Fibroblast of villous mesenchyme (primary cell): ENCODE measurements around the gene AZIN2. TPM values are rescaled to one million over a fixed set of nuclear protein-coding genes. Genes with fewer than 3 reads are reported as not detected.

Experiments
- DNase-seq: peaks from one replicate; pipeline ENCODE4 v3.0.0-alpha.2; 2010; ENCODE audit warnings: low read depth
- H3K4me3 ChIP-seq: 2 replicates; pipeline ENCODE4 v1.5.1; 2011; ENCODE audit warnings: low read depth, mild to moderate bottlenecking, low read length
- total RNA-seq: library from RNA; depleted of rRNA; stranded (reverse); fragments of >200 nt; gene quantifications from 2 replicates; pipeline ENCODE4 v1.2.3, GENCODE V29; 2012
- TF ChIP-seq, protein P1 (sequence below): IDR thresholded peaks from 2 replicates; pipeline ENCODE4 v1.5.1; 2012; ENCODE audit warnings: low read depth, mild to moderate bottlenecking, low read length; ENCODE audit not compliant: insufficient read depth

Gene AZIN2
- total RNA-seq, 1 donor = 2.6 TPM

DNA sequence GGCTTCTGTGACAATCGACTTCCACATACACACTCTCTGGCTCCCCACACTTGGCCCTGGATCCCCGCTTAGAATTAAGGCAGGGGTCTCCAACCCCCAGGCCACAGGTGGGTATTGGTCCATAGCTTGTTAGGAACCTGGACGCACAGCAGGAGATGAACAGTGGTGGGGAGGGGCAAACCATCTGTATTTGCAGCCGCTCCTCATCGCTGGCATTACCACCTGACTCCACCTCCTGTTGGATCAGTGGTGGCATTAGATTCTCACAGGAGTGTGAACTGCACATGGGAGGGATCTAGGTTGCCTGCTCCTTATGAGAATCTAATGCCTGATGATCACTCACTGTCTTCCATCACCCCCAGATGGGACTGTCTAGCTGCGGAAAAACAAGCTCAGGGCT is 84.9 kb downstream of the AZIN2 start:
- DNase-seq = no peak
- TF ChIP-seq, protein P1, sequence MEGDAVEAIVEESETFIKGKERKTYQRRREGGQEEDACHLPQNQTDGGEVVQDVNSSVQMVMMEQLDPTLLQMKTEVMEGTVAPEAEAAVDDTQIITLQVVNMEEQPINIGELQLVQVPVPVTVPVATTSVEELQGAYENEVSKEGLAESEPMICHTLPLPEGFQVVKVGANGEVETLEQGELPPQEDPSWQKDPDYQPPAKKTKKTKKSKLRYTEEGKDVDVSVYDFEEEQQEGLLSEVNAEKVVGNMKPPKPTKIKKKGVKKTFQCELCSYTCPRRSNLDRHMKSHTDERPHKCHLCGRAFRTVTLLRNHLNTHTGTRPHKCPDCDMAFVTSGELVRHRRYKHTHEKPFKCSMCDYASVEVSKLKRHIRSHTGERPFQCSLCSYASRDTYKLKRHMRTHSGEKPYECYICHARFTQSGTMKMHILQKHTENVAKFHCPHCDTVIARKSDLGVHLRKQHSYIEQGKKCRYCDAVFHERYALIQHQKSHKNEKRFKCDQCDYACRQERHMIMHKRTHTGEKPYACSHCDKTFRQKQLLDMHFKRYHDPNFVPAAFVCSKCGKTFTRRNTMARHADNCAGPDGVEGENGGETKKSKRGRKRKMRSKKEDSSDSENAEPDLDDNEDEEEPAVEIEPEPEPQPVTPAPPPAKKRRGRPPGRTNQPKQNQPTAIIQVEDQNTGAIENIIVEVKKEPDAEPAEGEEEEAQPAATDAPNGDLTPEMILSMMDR = no peak
- no peak overlapping the region for H3K4me3 ChIP-seq

DNA sequence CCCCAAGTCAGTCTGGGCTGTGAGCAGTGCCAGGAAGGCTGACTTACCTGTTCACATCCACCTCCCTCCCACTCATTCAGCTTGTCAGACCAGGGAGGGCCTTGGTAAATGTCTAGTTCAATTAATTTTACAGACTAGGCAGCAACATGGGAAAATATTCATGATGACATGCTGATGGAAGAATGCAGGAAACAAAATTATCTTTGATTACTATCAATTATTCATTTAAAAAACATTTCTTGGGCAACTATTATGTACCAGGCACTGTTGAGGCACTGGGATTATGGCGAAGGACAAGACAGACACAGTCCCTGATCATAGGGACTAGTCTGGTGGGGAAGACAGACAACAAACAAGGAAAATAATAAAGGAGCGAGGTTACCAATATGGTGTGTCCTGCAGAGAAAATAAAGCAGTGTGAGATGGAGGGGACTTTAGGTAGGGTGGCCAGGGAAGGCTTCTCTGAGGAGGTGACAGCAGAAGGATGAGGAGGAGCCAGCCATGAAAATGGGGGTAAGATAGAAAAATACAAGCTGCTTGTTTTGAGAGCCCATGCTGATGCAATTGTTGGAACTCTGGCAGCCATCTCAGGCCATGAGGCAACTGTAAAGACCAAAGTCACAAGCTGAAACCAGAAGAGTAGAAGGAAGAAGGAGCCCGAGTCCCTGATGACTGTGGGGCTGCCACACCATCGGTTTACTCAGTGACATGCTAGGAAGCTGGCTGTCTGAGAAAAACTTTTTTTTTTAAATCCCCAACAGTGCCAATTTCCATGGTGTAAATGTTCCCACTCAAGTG is 86.9 kb downstream of the AZIN2 start:
- TF ChIP-seq, protein P1 = no peak
- no peak overlapping the region for H3K4me3 ChIP-seq
- DNase-seq = no peak

DNA sequence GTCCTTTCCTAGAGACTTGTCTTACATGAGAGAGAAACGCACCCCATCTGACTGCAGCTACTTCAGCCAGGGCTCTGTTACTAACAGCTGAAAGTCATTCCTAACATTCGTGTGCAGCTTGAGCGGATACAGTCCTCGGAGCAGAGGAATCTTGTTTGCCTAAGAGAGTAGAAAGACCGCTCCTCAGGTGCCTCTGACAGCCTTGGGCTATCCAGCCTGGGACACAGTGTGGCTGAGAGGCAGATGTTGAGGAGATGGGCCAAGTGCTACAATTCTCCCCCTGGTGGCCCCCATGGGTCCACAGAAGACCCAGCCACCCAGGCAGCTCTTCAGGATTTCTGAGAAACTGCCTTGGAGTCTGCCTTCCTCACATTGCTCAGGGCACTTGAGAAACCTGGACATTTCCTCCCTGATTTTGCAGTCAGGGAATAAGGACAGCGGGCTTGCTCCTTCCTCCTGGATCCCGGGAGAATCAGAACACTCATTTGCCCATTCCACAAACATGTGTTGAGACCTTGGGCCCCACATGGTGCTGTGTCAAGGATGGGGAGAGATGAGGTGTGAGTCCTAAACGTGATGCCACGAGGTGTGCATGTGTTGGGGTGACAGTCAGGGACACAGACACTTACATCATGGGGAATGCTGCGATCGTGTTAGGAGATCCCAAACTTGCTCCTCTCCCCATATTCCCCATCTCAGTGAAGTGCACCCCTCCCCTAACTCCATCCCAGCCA is 87.8 kb downstream of the AZIN2 start:
- DNase-seq = no peak
- TF ChIP-seq, protein P1 = no peak
- no peak overlapping the region for H3K4me3 ChIP-seq

DNA sequence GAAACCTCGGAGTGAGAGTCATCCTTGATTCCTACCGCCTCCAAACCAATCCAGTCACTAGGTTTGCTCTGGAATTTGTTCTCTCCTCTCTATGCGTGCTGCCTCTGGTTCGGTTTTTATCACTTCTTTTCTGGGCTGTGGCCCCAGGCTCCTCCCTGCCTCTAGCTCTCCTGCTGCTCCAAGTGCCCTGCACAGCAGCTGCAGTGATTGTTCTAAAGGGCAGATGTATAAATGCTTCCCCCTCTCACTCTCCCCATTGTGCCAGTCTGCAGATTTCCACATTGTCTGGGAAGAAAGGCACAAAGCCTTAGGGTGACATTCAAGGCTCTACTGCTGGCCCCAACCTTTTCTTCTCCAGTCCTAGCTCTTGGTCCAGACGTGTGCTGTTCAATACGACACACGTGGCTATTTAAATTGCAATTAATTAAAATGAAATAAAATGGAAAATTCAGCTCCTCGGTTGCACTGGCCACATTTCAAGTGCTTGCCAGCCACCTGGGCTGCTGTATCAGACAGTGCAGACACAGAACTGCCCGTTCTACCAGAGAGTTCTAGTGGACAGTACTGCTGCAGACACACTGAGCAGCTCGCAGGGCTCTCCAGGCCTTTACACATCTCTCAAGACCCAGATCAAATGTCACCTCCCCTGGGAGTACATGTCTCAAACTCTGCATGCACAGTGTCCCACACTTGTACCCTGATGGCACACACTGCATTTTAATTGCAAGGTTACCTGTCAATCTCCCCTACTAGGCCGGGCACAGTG is 88.5 kb downstream of the AZIN2 start:
- TF ChIP-seq, protein P1 = no peak
- DNase-seq = no peak
- no peak overlapping the region for H3K4me3 ChIP-seq

Other genes starting within 250 kb of the AZIN2 start
- gene FNDC5, start 210.2 kb upstream of the AZIN2 start, total RNA-seq = 0.43 and 0.64 TPM in 2 replicates
- gene HPCA, start 194.7 kb upstream of the AZIN2 start, total RNA-seq = not detected in 2 replicates
- 9.9 and 17.4 TPM in 2 replicates for gene TMEM54, start 179.8 kb upstream of the AZIN2 start, total RNA-seq
- gene RNF19B, start 116.3 kb upstream of the AZIN2 start, total RNA-seq = 9.3 and 9.5 TPM in 2 replicates
- 99.7 and 120 TPM in 2 replicates for gene AK2, start 44.3 kb upstream of the AZIN2 start, total RNA-seq
- gene TRIM62, start 100.9 kb downstream of the AZIN2 start, total RNA-seq = 3.9 TPM in 2 replicates
- gene ZNF362, start 175.3 kb downstream of the AZIN2 start, total RNA-seq = 9.5 and 12.2 TPM in 2 replicates
- gene A3GALT2, start 239.9 kb downstream of the AZIN2 start, total RNA-seq = not detected in 2 replicates